GM18526 (cell line): ENCODE measurements around the gene AGXT.

Source experiments
- POLR2A ChIP-seq: IDR thresholded peaks from 3 replicates; pipeline ENCODE4 v1.6.1; 2011; ENCODE audit not compliant: insufficient read length; ENCODE audit errors: extremely low read depth

The AGXT gene

GRCh38 chr2:240868286-240869108, at the start of gene AGXT:
Gene AGXT, plus strand, starts transcription at chr2:240868824. Its CDS starts 42 bp downstream, at chr2:240868866.
- TF ChIP-seq POLR2A = no peak

- no peak for TF ChIP-seq POLR2A
Observed at GRCh38 chr2:240819126-240819857, 49.3 kb upstream of the AGXT start.

- TF ChIP-seq POLR2A = no peak
Observed at GRCh38 chr2:240819858-240820606, 48.6 kb upstream of the AGXT start, which contains the start of gene KIF1A. Gene KIF1A, minus strand, starts transcription at chr2:240820219. Its CDS starts 22,467 bp downstream, at chr2:240797752.

- no peak for TF ChIP-seq POLR2A
Observed at GRCh38 chr2:240820607-240821428, 47.8 kb upstream of the AGXT start.

- TF ChIP-seq POLR2A = no peak
Observed at GRCh38 chr2:240821429-240821778, 47.2 kb upstream of the AGXT start.

GRCh38 chr2:240822280-240822847, 46.3 kb upstream of the AGXT start:
- no peak for TF ChIP-seq POLR2A

GRCh38 chr2:240823449-240824336, 44.9 kb upstream of the AGXT start:
- no peak for TF ChIP-seq POLR2A

GRCh38 chr2:240825476-240825875, 43.1 kb upstream of the AGXT start:
- no peak for TF ChIP-seq POLR2A

GRCh38 chr2:240831594-240832204, 36.9 kb upstream of the AGXT start:
- TF ChIP-seq POLR2A = no peak

GRCh38 chr2:240832205-240832727, 36.4 kb upstream of the AGXT start:
- no peak for TF ChIP-seq POLR2A

GRCh38 chr2:240832921-240833494, 35.6 kb upstream of the AGXT start:
- TF ChIP-seq POLR2A = no peak

- TF ChIP-seq POLR2A = no peak
Observed at GRCh38 chr2:240833724-240834285, 34.8 kb upstream of the AGXT start.
